NCI-H2107 treated with DMSO at 0.1 percent for 48 hours (cell line): ENCODE data around the gene APOE.
A peak's percentile ranks its signal among the peaks of the same experiment; 100 is the strongest.
"Not testable (repeated sequence)": the region's sequence is repeated elsewhere in the genome, so short reads cannot be mapped to it uniquely, and the experiment has no call there.

Experiments
- DNase-seq: peaks from one replicate; lab custom pipeline; 2025; ENCODE audit not compliant: unreplicated experiment; lab: John Stamatoyannopoulos, UW

The APOE gene

GRCh38 chr19:44905437-44906160 is at the start of gene APOE:
TSS of gene APOE (plus strand) at chr19:44905796. CDS start at chr19:44906625, 829 bp downstream.
- no peak for DNase-seq

GRCh38 chr19:44856421-44857083 is 49.0 kb upstream of the APOE start:
- no peak for DNase-seq

- DNase-seq: no peak
Measured at GRCh38 chr19:44857837-44858236, 47.8 kb upstream of the APOE start.

- not testable (repeated sequence) for DNase-seq
Measured at GRCh38 chr19:44861576-44861975, 44.0 kb upstream of the APOE start.

- no peak for DNase-seq
Measured at GRCh38 chr19:44863990-44864389, 41.6 kb upstream of the APOE start.

- no peak for DNase-seq
Measured at GRCh38 chr19:44865196-44865767, 40.3 kb upstream of the APOE start.

GRCh38 chr19:44866664-44867063 is 38.9 kb upstream of the APOE start:
- no peak for DNase-seq

GRCh38 chr19:44867578-44867977 is 38.0 kb upstream of the APOE start:
- DNase-seq: no peak

GRCh38 chr19:44869733-44870470 is 35.7 kb upstream of the APOE start:
- no peak for DNase-seq

- DNase-seq: no peak
Measured at GRCh38 chr19:44871809-44872208, 33.8 kb upstream of the APOE start.

- no peak for DNase-seq
Measured at GRCh38 chr19:44872661-44873060, 32.9 kb upstream of the APOE start.

GRCh38 chr19:44874317-44874716 is 31.3 kb upstream of the APOE start:
- no peak for DNase-seq

GRCh38 chr19:44875666-44876451 is 29.7 kb upstream of the APOE start:
- no peak for DNase-seq

- peak; percentile 65 for DNase-seq
Measured at GRCh38 chr19:44876930-44877535, 28.6 kb upstream of the APOE start.

GRCh38 chr19:44878120-44878865 is 27.3 kb upstream of the APOE start:
- DNase-seq: no peak

- DNase-seq: no peak
Measured at GRCh38 chr19:44879309-44880065, 26.1 kb upstream of the APOE start.

GRCh38 chr19:44882063-44882462 is 23.5 kb upstream of the APOE start:
- no peak for DNase-seq

- DNase-seq: not testable (repeated sequence)
Measured at GRCh38 chr19:44882619-44883397, 22.8 kb upstream of the APOE start.
